ENCODE data around the gene TIAM2. TPM values are rescaled to one million over a fixed set of nuclear protein-coding genes. Genes with fewer than 3 reads are reported as not detected.

TIAM2 gene
- total and polyA plus RNA-seq, 2 donors (not counting 3 experiments of a cell fraction or from before 2014, with no cell fraction given) = 9.6 to 18.5 TPM

- dilution Hi-C loops (cut with MboI; ENCODE audit: extremely low pct_ligation_motif_present, low sequenced_read_pairs) = no loop called here
- Histone ChIP-seq H3K9ac (replicated peaks; ENCODE audit: extremely low read depth, insufficient read depth, low read length) (peak overlapping the region; percentile 65), H3K27me3 (ENCODE audit: control insufficient read depth in 2 of 2, insufficient read depth in 2 of 2, low read length in 2 of 2) (no peaks in the 10 kb centered on the region), H3K4me3 (replicated peaks in 1 of 3; ENCODE audit: insufficient read depth in 1 of 3, low read depth in 1 of 3, low read length in 3 of 3) (no peak overlapping the region), H3K4me1 (ENCODE audit: control insufficient read depth, extremely low read depth, insufficient read depth, low read length) (peaks cover 24% of the 10 kb centered on the region), H3K36me3 (ENCODE audit: control insufficient read depth in 2 of 2, extremely low read depth in 1 of 2, insufficient read depth in 2 of 2, low read length in 2 of 2) (no peaks in the 10 kb centered on the region), H4K20me1 (replicated peaks; ENCODE audit: control insufficient read depth, extremely low read depth, insufficient read depth, low read length) (no peaks in the 10 kb centered on the region), H3K4me2 (ENCODE audit: insufficient read depth, low read length) (peak overlapping the region; percentile 52), H2AFZ (ENCODE audit: low read depth, low read length) (peak overlapping the region; percentile 10), H3K9me1 (replicated peaks; ENCODE audit: control insufficient read depth, extremely low read depth, insufficient read depth, low read length) (no peaks in the 10 kb centered on the region), H3K9me3 (replicated peaks; ENCODE audit: control insufficient read depth, insufficient read depth, low read length) (no peaks in the 10 kb centered on the region), H3K79me2 (ENCODE audit: control insufficient read depth, insufficient read depth, low read length) (no peaks in the 10 kb centered on the region), H3K27ac (ENCODE audit: insufficient read depth, low read depth, low read length) (peak overlapping the region; percentile 96)
- peak; percentile 96 for FAIRE-seq
- intact Hi-C loops (cut with micrococcal nuclease) = loop anchor here (1.0 kb wide), 4 partner anchors 12 to 113 kb away; partner anchors contain the start of gene TFB1M
- TF ChIP-seq JUN (IDR thresholded peaks at IDR 0.05; ENCODE audit: borderline replicate concordance, insufficient read depth, insufficient read length, low read depth) (peak; percentile 94), POLR2AphosphoS5 (IDR thresholded peaks at IDR 0.05; ENCODE audit: insufficient read depth, low read depth, low read length) (peak; percentile 15), GATA2 (IDR thresholded peaks at IDR 0.05; ENCODE audit: insufficient read depth, insufficient read length, low read depth, low read length) (peak; percentile 88), FOS (IDR thresholded peaks at IDR 0.05; ENCODE audit: borderline replicate concordance, insufficient read depth, low read length) (peak; percentile 92)
- TF ChIP-seq, protein P1, sequence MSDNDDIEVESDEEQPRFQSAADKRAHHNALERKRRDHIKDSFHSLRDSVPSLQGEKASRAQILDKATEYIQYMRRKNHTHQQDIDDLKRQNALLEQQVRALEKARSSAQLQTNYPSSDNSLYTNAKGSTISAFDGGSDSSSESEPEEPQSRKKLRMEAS (IDR thresholded peaks at IDR 0.05; ENCODE audit: insufficient read depth, insufficient read length) = no peak
- TSS peak; percentile 96 for BruUV-seq (replicated peaks)
- ChIA-PET CTCF (interaction anchor here (0.6 to 1.4 kb wide), 10 partner anchors 12 to 333 kb away, joined by 3 to 11 read pairs (median 3); no protein-coding TSS in a partner anchor), POLR2A (interaction anchor here (0.6 to 1.4 kb wide), 2 partner anchors 12 to 82 kb away, joined by 3 to 11 read pairs; no protein-coding TSS in a partner anchor)
- peak; percentile 96 for DNase-seq (ENCODE audit: low read depth, low spot score)
These were observed 206.5 kb downstream of the TIAM2 start for GRCh38 chr6:155201461-155202226.

DNA sequence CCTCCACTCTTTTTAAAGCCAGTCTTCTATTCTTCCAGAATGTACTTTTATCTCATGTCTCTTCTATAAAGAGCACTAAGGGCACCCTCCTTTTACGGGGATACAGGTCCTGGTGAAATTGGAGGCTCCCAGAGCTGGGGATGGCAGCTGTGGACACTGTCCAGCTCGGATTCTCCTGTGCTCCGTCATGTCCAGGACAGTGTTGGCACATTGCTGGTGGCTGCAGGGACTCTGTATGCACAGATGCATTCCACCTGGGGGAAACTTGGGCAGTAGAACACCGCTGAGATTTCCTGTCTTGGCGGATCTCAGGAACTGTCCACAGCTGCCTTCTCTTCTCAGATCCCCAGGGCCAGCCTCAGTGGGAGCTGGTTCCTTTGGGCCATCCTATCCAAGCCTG, 212.1 kb downstream of the TIAM2 start:
- TF ChIP-seq FOS (IDR thresholded peaks at IDR 0.05; ENCODE audit: borderline replicate concordance, insufficient read depth, low read length) (no peak), EZH2 (IDR thresholded peaks at IDR 0.05; ENCODE audit: borderline replicate concordance, low read depth, low read length, severe bottlenecking) (no peak), JUN (IDR thresholded peaks at IDR 0.05; ENCODE audit: borderline replicate concordance, insufficient read depth, insufficient read length, low read depth) (no peak), POLR2AphosphoS5 (IDR thresholded peaks at IDR 0.05; ENCODE audit: insufficient read depth, low read depth, low read length) (no peak), CTCF (IDR thresholded peaks at IDR 0.05; ENCODE audit: extremely low read depth in 1 of 2, insufficient read depth in 1 of 2, low read depth in 1 of 2, low read length in 2 of 2) (no peak), MYC (IDR thresholded peaks at IDR 0.05; ENCODE audit: low read depth, low read length) (no peak), GATA2 (IDR thresholded peaks at IDR 0.05; ENCODE audit: insufficient read depth, insufficient read length, low read depth, low read length) (no peak), POLR2A (IDR thresholded peaks at IDR 0.05; ENCODE audit: low read depth, low read length) (no peak)
- TF ChIP-seq, protein P1 (IDR thresholded peaks at IDR 0.05; ENCODE audit: insufficient read depth, insufficient read length) = no peak
- Histone ChIP-seq H3K4me1 (ENCODE audit: control insufficient read depth, extremely low read depth, insufficient read depth, low read length) (peaks cover 3% of the 10 kb centered on the region), H3K27ac (ENCODE audit: insufficient read depth, low read depth, low read length) (no peak overlapping the region), H4K20me1 (replicated peaks; ENCODE audit: control insufficient read depth, extremely low read depth, insufficient read depth, low read length) (no peaks in the 10 kb centered on the region), H3K9me3 (replicated peaks; ENCODE audit: control insufficient read depth, insufficient read depth, low read length) (no peaks in the 10 kb centered on the region), H3K4me3 (replicated peaks in 1 of 3; ENCODE audit: insufficient read depth in 1 of 3, low read depth in 1 of 3, low read length in 3 of 3) (no peak overlapping the region), H3K9me1 (replicated peaks; ENCODE audit: control insufficient read depth, extremely low read depth, insufficient read depth, low read length) (no peaks in the 10 kb centered on the region), H3K4me2 (ENCODE audit: insufficient read depth, low read length) (no peak overlapping the region), H3K36me3 (ENCODE audit: control insufficient read depth in 2 of 2, extremely low read depth in 1 of 2, insufficient read depth in 2 of 2, low read length in 2 of 2) (no peaks in the 10 kb centered on the region), H3K27me3 (ENCODE audit: control insufficient read depth in 2 of 2, insufficient read depth in 2 of 2, low read length in 2 of 2) (no peaks in the 10 kb centered on the region), H3K79me2 (ENCODE audit: control insufficient read depth, insufficient read depth, low read length) (no peaks in the 10 kb centered on the region), H3K9ac (replicated peaks; ENCODE audit: extremely low read depth, insufficient read depth, low read length) (no peak overlapping the region), H2AFZ (ENCODE audit: low read depth, low read length) (no peak overlapping the region)
- intact Hi-C loops (cut with micrococcal nuclease) = no loop called here
- no TSS peak for BruUV-seq (replicated peaks)
- DNase-seq (ENCODE audit: low read depth, low spot score) (no peak), FAIRE-seq (no peak)
- dilution Hi-C loops (cut with MboI; ENCODE audit: extremely low pct_ligation_motif_present, low sequenced_read_pairs) = no loop called here
- ChIA-PET CTCF (interaction anchor here (1.1 kb wide), 1 partner anchor 19 kb away, joined by 3 read pairs; no protein-coding TSS in a partner anchor), POLR2A (no interaction called here)

Data from endothelial cell of umbilical vein (primary cell).